NCI-H1048 (cell line): ENCODE measurements around the gene RIMBP3C.
"Not testable (repeated sequence)": the region's sequence is repeated elsewhere in the genome, so short reads cannot be mapped to it uniquely, and the experiment has no call there.

Source experiments
- DNase-seq: peaks from one replicate; lab custom pipeline; 2025; lab: John Stamatoyannopoulos, UW

Gene RIMBP3C

GRCh38 chr22:21531525-21531924, 19.7 kb downstream of the RIMBP3C start:
- not testable (repeated sequence) for DNase-seq

- DNase-seq = not testable (repeated sequence)
Observed at GRCh38 chr22:21526705-21527500, 24.4 kb downstream of the RIMBP3C start.

- DNase-seq = not testable (repeated sequence)
Observed at GRCh38 chr22:21516970-21517764, 34.1 kb downstream of the RIMBP3C start.

- DNase-seq = not testable (repeated sequence)
Observed at GRCh38 chr22:21516522-21516921, 34.7 kb downstream of the RIMBP3C start.

- DNase-seq = not testable (repeated sequence)
Observed at GRCh38 chr22:21515234-21515633, 36.0 kb downstream of the RIMBP3C start.

- DNase-seq = not testable (repeated sequence)
Observed at GRCh38 chr22:21514117-21514516, 37.1 kb downstream of the RIMBP3C start.

- not testable (repeated sequence) for DNase-seq
Observed at GRCh38 chr22:21512022-21512421, 39.2 kb downstream of the RIMBP3C start.

GRCh38 chr22:21510397-21510796, 40.9 kb downstream of the RIMBP3C start:
- DNase-seq = not testable (repeated sequence)

GRCh38 chr22:21499623-21500506, 51.4 kb downstream of the RIMBP3C start:
- not testable (repeated sequence) for DNase-seq

- not testable (repeated sequence) for DNase-seq
Observed at GRCh38 chr22:21498489-21498888, 52.8 kb downstream of the RIMBP3C start.

GRCh38 chr22:21497984-21498383, 53.3 kb downstream of the RIMBP3C start:
- not testable (repeated sequence) for DNase-seq
